CD14-positive monocyte (primary cell): Measurements from ENCODE around the gene ALDH1B1. TPM values are rescaled to one million over a fixed set of nuclear protein-coding genes. Genes with fewer than 3 reads are reported as not detected.

Source experiments
- DNase-seq, 3 donors: peaks; one replicate each; pipeline ENCODE4 v3.0.0-alpha.2; 2011 to 2022
- H2AFZ ChIP-seq: 2 replicates; pipeline ENCODE4 v1.6.0; 2012; ENCODE audit warnings: mild to moderate bottlenecking, low read depth, low read length, inconsistent platforms; ENCODE audit not compliant: insufficient read depth, poor library complexity, severe bottlenecking
- H3K27ac ChIP-seq, 2 donors: 1 replicate in 1 of 2; 2 replicates in 1 of 2; pipeline ENCODE4 v1.5.1; 2012 to 2013; ENCODE audit warnings: low read length in 2 of 2, control low read depth in 1 of 2, inconsistent platforms in 1 of 2, low read depth in 1 of 2, mild to moderate bottlenecking in 1 of 2
- H3K27me3 ChIP-seq, 2 donors: one replicate each; pipeline versions ENCODE4 v1.6.0 to v1.6.1; 2011 to 2013; ENCODE audit warnings: low read length in 2 of 2; ENCODE audit not compliant: control insufficient read depth in 2 of 2, insufficient read depth in 2 of 2
- H3K36me3 ChIP-seq, 2 donors: replicated peaks in 1 of 2; 1 replicate in 1 of 2; 2 replicates in 1 of 2; pipeline versions ENCODE4 v1.5.1 to v1.6.1; 2012 to 2013; ENCODE audit warnings: low read length in 2 of 2, control low read depth in 1 of 2, inconsistent platforms in 1 of 2, mild to moderate bottlenecking in 1 of 2; ENCODE audit not compliant: insufficient read depth in 2 of 2, control insufficient read depth in 1 of 2
- H3K4me1 ChIP-seq, 2 donors: 1 replicate in 1 of 2; 2 replicates in 1 of 2; pipeline versions ENCODE4 v1.5.1 to v1.6.1; 2012 to 2013; ENCODE audit warnings: low read length in 2 of 2, control low read depth in 1 of 2, inconsistent platforms in 1 of 2, mild to moderate bottlenecking in 1 of 2, moderate library complexity in 1 of 2; ENCODE audit not compliant: insufficient read depth in 2 of 2, control insufficient read depth in 1 of 2
- H3K4me2 ChIP-seq: replicated peaks from 2 replicates; pipeline ENCODE3; 2012; ENCODE audit warnings: low read length, moderate library complexity, mild to moderate bottlenecking; ENCODE audit not compliant: poor library complexity, severe bottlenecking; ENCODE audit errors: extremely low read depth
- H3K4me3 ChIP-seq, 3 experiments: fragments of 200-600 bp in 1 of 3; sonication (generic) in 1 of 3; replicated peaks in 1 of 3; 1 replicate in 2 of 3; 2 replicates in 1 of 3; pipeline ENCODE4 v1.5.1; 2011 to 2013; ENCODE audit warnings: low read length in 3 of 3, mild to moderate bottlenecking in 3 of 3, control low read depth in 2 of 3, low read depth in 2 of 3, inconsistent platforms in 1 of 3, moderate library complexity in 1 of 3
- H3K79me2 ChIP-seq: 2 replicates; pipeline ENCODE4 v1.6.0; 2012; ENCODE audit warnings: mild to moderate bottlenecking, control low read depth, inconsistent platforms, low read length, moderate library complexity; ENCODE audit not compliant: insufficient read depth
- H3K9ac ChIP-seq: 2 replicates; pipeline ENCODE4 v1.6.0; 2017; ENCODE audit warnings: low read length, mild to moderate bottlenecking; ENCODE audit not compliant: insufficient read depth, poor library complexity, severe bottlenecking
- H3K9me3 ChIP-seq, 2 donors: replicated peaks in 1 of 2; 1 replicate in 1 of 2; 2 replicates in 1 of 2; pipeline versions ENCODE4 v1.5.1 to v1.6.1; 2012 to 2013; ENCODE audit warnings: low read length in 2 of 2, control low read depth in 1 of 2; ENCODE audit not compliant: control insufficient read depth in 1 of 2, insufficient read depth in 1 of 2
- H4K20me1 ChIP-seq: 2 replicates; pipeline ENCODE4 v1.6.0; 2012; ENCODE audit warnings: mild to moderate bottlenecking, low read length, control low read depth, moderate library complexity; ENCODE audit not compliant: insufficient read depth
- H3K27ac Mint-ChIP-seq, 7 donors: one replicate each; pipeline ENCODE4 v1.8.0; 2020; ENCODE audit warnings: mild to moderate bottlenecking in 7 of 7, mixed read lengths in 7 of 7, moderate library complexity in 6 of 7, inconsistent platforms in 2 of 7
- H3K27me3 Mint-ChIP-seq, 3 donors: one replicate each; pipeline ENCODE4 v1.8.0; 2021 to 2022; ENCODE audit warnings: low read depth in 3 of 3, mild to moderate bottlenecking in 3 of 3, mixed read lengths in 3 of 3, moderate library complexity in 3 of 3, inconsistent platforms in 1 of 3
- H3K36me3 Mint-ChIP-seq, 2 donors: one replicate each; pipeline ENCODE4 v1.8.0; 2020; ENCODE audit warnings: mixed read lengths in 2 of 2, inconsistent platforms in 1 of 2, mild to moderate bottlenecking in 1 of 2
- H3K4me1 Mint-ChIP-seq: one replicate; pipeline ENCODE4 v1.8.0; 2020; ENCODE audit warnings: mild to moderate bottlenecking, mixed read lengths
- H3K4me3 Mint-ChIP-seq, 2 donors: one replicate each; pipeline ENCODE4 v1.8.0; 2020; ENCODE audit warnings: mild to moderate bottlenecking in 2 of 2, mixed read lengths in 2 of 2, moderate library complexity in 1 of 2
- H3K9me3 Mint-ChIP-seq, 7 donors: one replicate each; pipeline ENCODE4 v1.8.0; 2020 to 2022; ENCODE audit warnings: mixed read lengths in 7 of 7, mild to moderate bottlenecking in 6 of 7, moderate library complexity in 6 of 7, inconsistent platforms in 2 of 7
- WGBS: methylation state at CpG from one replicate; pipeline ENCODE4 v1.1.5; 2013; ENCODE audit warnings: missing lambda C conversion rate; ENCODE audit not compliant: insufficient coverage; 5-methylcytosine and 5-hydroxymethylcytosine counted together
- intact Hi-C, 2 donors: fragments of 100-400 bp; cut with micrococcal nuclease; formaldehyde crosslinking; loops; one replicate each; pipeline versions ENCODE4 v1.15.0 to v1.15.1; 2023
- polyA plus RNA-seq, 3 donors: library from polyadenylated mRNA; depleted of rRNA in 1 of 3; unstranded in 2 of 3; stranded (reverse) in 1 of 3; fragments of 300-500 nt in 2 of 3; fragments of >200 nt in 1 of 3; fragmentation: Illumina TruSeq in 2 of 3; gene quantifications; 1 replicate in 2 of 3; 2 replicates in 1 of 3; pipeline ENCODE4 v1.2.3, GENCODE V29; 2012 to 2021
- TF ChIP-seq, protein P1 (sequence below): fragments of 200-600 bp; IDR thresholded peaks from one replicate; pipeline ENCODE4 v1.8.0; 2022; ENCODE audit warnings: antibody characterized with exemption, mild to moderate bottlenecking

The ALDH1B1 gene
- polyA plus RNA-seq, 3 donors: 1.00 to 4.5 (median 3.8) TPM

DNA sequence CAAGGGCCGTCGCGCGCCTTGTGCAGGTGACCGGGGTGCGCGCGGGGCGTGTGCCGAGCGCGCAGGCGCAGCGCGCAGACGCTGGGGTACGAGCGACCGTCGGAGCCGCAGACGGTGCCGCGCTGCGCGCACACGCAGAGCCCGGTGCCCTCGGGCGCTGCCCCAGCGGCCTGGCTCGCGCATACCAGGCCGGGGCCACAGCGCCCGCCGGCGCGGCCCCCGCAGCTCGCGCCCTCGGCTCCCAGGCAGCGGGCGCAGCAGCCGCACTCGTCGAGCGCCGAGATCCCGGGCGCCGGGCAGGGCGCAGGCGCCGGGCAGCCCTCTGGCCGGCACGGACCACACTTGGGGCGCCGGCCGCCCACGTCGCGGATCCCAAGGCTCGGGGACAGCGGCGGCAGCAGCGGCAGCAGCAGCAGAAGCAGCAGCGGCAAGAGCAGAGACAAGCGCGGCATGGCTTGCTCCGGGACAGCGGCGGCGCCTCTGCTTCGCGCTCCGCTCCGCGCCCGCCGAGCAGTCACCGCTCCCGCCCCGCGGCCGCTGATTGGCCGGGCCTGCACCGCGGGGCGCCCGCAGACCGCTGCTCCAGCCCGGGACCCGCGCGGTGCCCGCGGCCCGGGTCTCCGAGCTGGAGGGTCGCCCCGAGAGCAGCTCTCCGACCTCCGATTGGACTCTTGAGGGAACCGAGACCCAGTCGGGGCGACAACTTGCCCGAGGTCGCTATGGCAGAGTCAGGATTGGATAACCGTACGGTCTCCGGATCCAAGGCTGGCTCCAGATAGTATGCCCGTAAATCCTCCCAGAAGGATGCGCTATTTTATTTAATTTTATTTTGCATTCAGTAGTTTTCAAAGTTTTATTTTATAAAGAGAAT is 31.7 kb downstream of the ALDH1B1 start, which contains the start of gene IGFBPL1:
IGFBPL1 (minus strand) TSS at position 482 of the 871 bp plus-strand sequence; CDS start at position 452, 30 bp downstream.
- H3K27me3 Mint-ChIP-seq: peaks cover 37 to 62% (median 56%) of the 10 kb centered on the region in 3 donors
- WGBS: under 1% methylated on average over 110 of the region's 115 CpGs
- Histone ChIP-seq H3K36me3 (no peaks in the 10 kb centered on the region), H3K27ac (no peak within 1 kb of the TSS), H4K20me1 (no peaks in the 10 kb centered on the region), H3K9me3 (peaks cover 0 to 5% of the 10 kb centered on the region in 2 donors), H3K27me3 (peaks cover 36 to 44% of the 10 kb centered on the region in 2 donors), H3K9ac (no peak within 1 kb of the TSS), H3K4me3 (no peak within 1 kb of the TSS), H3K4me1 (no peaks in the 10 kb centered on the region), H3K4me2 (peak within 1 kb of the TSS; percentile 34), H3K79me2 (no peaks in the 10 kb centered on the region), H2AFZ (no peak within 1 kb of the TSS)
- H3K4me3 Mint-ChIP-seq: peak within 1 kb of the TSS in 1 of 2 donors; percentile 75
- peaks cover 4% of the 10 kb centered on the region for H3K4me1 Mint-ChIP-seq
- peaks cover 0 to 1% (median 0%) of the 10 kb centered on the region in 7 donors for H3K9me3 Mint-ChIP-seq
- no peak within 1 kb of the TSS for H3K27ac Mint-ChIP-seq
- DNase-seq: no peak
- no peaks in the 10 kb centered on the region for H3K36me3 Mint-ChIP-seq
- intact Hi-C loops: no loop called here
- TF ChIP-seq, protein P1, sequence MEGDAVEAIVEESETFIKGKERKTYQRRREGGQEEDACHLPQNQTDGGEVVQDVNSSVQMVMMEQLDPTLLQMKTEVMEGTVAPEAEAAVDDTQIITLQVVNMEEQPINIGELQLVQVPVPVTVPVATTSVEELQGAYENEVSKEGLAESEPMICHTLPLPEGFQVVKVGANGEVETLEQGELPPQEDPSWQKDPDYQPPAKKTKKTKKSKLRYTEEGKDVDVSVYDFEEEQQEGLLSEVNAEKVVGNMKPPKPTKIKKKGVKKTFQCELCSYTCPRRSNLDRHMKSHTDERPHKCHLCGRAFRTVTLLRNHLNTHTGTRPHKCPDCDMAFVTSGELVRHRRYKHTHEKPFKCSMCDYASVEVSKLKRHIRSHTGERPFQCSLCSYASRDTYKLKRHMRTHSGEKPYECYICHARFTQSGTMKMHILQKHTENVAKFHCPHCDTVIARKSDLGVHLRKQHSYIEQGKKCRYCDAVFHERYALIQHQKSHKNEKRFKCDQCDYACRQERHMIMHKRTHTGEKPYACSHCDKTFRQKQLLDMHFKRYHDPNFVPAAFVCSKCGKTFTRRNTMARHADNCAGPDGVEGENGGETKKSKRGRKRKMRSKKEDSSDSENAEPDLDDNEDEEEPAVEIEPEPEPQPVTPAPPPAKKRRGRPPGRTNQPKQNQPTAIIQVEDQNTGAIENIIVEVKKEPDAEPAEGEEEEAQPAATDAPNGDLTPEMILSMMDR: no peak

DNA sequence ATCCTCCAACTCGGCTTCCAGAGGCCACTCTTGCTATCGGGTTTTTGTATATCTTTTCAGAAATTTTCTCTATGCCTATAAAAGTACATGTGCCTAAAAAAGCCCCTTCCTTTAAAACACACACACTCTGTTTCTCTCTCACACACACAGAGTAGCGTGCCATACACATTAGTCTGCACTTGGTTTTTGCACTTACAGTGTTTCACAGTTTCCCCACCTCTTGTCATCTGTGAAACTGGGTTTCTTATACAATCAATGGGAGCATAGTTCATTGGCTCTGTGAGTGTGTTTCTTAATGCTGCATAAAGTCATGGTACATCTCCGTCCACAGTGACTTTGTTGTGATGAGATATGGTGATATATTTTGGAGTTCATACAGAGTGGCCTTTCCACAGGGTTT is 32.4 kb downstream of the ALDH1B1 start:
- Mint-ChIP-seq H3K9me3 (peaks cover 0 to 1% (median 0%) of the 10 kb centered on the region in 7 donors), H3K27me3 (peaks cover 37 to 60% (median 56%) of the 10 kb centered on the region in 3 donors), H3K27ac (no peak overlapping the region), H3K36me3 (no peaks in the 10 kb centered on the region), H3K4me3 (peak overlapping the region in 1 of 2 donors; percentile 65), H3K4me1 (peaks cover 4% of the 10 kb centered on the region)
- Histone ChIP-seq H3K36me3 (no peaks in the 10 kb centered on the region), H3K4me1 (no peaks in the 10 kb centered on the region), H3K79me2 (no peaks in the 10 kb centered on the region), H3K27me3 (peaks cover 36 to 44% of the 10 kb centered on the region in 2 donors), H2AFZ (no peak overlapping the region), H3K27ac (no peak overlapping the region), H4K20me1 (no peaks in the 10 kb centered on the region), H3K9ac (no peak overlapping the region), H3K9me3 (peaks cover 0 to 5% of the 10 kb centered on the region in 2 donors), H3K4me2 (no peak overlapping the region), H3K4me3 (no peak overlapping the region)
- intact Hi-C loops: no loop called here
- TF ChIP-seq, protein P1: no peak
- WGBS: no CpG with 5 or more reads among the region's 4 CpGs
- DNase-seq: no peak
